Activated naive CD4-positive, alpha-beta T cell treated with anti-CD3 and anti-CD28 coated beads, Interleukin-2, amount 50 U/mL, for 72 hours (primary cell): ENCODE measurements around the gene NTSR1. TPM values are rescaled to one million over a fixed set of nuclear protein-coding genes. Genes with fewer than 3 reads are reported as not detected.

Source experiments
- ATAC-seq, 2 donors: fragments of 150-1000 bp; cut with Tn5 transposase; 2 replicates each; pipeline ENCODE4 v1.10.0; 2021; ENCODE audit warnings: mild to moderate bottlenecking in 2 of 2, moderate library complexity in 2 of 2
- DNase-seq, 2 donors: peaks; one replicate each; pipeline ENCODE4 v3.0.0; 2021 to 2022; ENCODE audit warnings: low spot score in 2 of 2
- H3K27ac Mint-ChIP-seq, 2 donors: one replicate each; pipeline ENCODE4 v1.8.0; 2022; ENCODE audit warnings: mild to moderate bottlenecking in 2 of 2, mixed read lengths in 2 of 2
- H3K36me3 Mint-ChIP-seq, 2 donors: one replicate each; pipeline ENCODE4 v1.8.0; 2022; ENCODE audit warnings: mixed read lengths in 2 of 2
- H3K9me3 Mint-ChIP-seq, 2 donors: one replicate each; pipeline ENCODE4 v1.8.0; 2022; ENCODE audit warnings: mixed read lengths in 2 of 2
- total RNA-seq, 2 donors: library from RNA; stranded (reverse); gene quantifications; one replicate each; pipeline ENCODE4 v1.2.3, GENCODE V29; 2022

NTSR1 gene
- total RNA-seq: not detected

DNA sequence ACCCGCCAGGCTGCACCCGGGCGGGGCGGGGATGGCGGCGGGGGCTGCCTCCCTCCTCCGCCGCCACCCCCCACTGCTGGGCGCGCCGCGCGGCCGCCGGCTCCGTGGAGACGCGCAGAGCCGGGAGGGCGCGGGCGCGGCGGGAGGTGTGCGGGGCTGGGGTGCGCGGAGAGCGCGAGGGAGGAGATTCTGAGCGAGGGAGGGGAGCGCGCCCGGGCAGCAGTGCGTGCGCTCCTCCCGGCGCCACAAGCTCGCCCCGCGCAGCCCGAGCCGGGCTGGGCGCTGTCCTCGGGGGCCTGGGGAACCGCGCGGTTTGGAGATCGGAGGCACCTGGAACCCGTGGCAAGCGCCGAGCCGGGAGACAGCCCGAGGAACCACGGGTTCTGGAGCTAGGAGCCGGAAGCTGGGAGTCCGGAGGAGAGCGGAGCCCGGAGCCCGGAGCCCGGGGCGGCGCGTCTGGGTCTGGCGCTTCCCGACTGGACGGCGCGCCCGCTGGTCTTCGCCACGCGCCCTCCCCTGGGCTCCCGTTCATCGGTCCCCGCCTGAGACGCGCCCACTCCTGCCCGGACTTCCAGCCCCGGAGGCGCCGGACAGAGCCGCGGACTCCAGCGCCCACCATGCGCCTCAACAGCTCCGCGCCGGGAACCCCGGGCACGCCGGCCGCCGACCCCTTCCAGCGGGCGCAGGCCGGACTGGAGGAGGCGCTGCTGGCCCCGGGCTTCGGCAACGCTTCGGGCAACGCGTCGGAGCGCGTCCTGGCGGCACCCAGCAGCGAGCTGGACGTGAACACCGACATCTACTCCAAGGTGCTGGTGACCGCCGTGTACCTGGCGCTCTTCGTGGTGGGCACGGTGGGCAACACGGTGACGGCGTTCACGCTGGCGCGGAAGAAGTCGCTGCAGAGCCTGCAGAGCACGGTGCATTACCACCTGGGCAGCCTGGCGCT is at the start of gene NTSR1:
TSS of gene NTSR1 (plus strand) at position 246 of the 946 bp plus-strand sequence. CDS start at position 618, 372 bp downstream.
- DNase-seq: no peak
- no peaks in the 10 kb centered on the region for H3K9me3 Mint-ChIP-seq
- no peaks in the 10 kb centered on the region for H3K36me3 Mint-ChIP-seq
- ATAC-seq: peak in 1 of 2 donors; percentile 17
- no peak within 1 kb of the TSS for H3K27ac Mint-ChIP-seq

DNA sequence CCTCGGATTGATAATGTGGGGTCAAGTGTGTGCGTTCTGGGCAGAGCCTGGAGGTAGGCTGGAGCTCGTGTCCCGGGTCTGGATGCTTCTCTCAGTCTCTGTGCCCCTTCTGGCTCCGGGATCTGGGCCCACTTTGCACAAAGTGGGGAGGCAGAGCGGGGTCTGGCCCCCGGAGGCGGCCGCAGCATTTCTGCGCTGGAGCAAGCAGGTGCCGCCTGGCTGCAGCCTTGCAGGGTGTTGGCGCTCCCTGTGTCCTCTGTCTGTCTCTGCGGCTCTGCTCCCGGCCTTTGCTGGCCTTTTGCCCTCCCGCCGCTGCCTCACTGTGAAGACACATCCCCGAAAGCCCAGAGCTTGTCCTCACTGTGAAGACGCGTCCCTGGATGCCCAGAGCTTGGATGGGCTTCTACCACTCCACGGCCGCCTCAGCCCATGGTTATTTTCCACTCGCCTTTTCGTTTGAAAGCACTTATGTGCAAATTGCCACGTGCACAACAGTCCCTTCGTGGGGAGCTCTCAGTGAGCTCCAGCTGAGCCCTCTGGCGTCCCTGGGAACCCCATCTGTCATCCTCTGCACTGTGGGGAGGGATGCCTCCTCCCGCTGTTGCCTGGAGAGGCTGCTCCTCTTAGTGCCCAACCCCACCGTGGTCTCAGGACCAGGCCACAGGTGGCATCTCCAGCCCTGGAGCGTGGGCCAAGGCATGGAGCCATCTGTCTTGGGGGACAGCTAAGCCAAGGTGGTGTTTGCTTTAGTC is 49.0 kb upstream of the NTSR1 start:
- peak overlapping the region; percentile 24 to 40 for H3K27ac Mint-ChIP-seq
- ATAC-seq (no peak), DNase-seq (no peak)
- H3K9me3 Mint-ChIP-seq: no peaks in the 10 kb centered on the region
- H3K36me3 Mint-ChIP-seq: peaks cover 0 to 4% of the 10 kb centered on the region in 2 donors

DNA sequence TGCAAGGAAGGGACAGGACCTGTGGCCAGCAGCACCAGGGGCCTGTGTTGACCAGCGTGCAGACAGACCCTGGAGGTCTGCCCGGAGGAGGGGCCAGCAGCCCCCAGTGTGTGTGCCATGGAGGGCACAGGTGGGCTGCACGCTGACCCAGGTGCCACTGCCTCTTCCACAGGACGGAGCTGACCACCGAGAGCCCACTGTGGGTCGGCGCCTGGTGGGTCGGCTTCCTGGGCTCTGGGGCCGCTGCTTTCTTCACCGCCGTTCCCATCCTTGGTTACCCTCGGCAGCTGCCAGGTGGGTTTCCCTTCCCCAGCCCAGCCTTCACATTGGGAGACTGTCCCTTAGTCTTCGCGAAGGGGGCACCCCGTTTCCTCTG is 48.4 kb upstream of the NTSR1 start:
- no peaks in the 10 kb centered on the region for H3K9me3 Mint-ChIP-seq
- DNase-seq: no peak
- H3K36me3 Mint-ChIP-seq: peaks cover 0 to 4% of the 10 kb centered on the region in 2 donors
- ATAC-seq: no peak
- H3K27ac Mint-ChIP-seq: no peak overlapping the region

DNA sequence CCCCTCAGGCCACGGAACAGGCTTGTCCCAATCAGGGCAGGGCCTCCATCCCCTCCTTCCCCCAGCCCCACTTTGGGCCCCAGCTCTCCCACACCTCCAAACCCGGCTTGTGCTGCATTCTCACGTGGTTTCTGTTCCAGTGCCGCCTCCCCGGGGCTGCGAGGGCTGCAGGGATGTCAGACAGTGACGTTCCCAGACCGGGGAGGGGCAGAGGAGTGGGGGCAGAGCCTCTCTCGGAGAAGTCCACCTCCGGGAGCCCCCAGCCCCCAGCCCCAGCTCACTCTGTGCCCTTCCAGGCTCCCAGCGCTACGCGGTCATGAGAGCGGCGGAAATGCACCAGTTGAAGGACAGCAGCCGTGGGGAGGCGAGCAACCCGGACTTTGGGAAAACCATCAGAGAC is 47.9 kb upstream of the NTSR1 start:
- no peak for ATAC-seq
- no peak for DNase-seq
- no peak overlapping the region for H3K27ac Mint-ChIP-seq
- peaks cover 0 to 4% of the 10 kb centered on the region in 2 donors for H3K36me3 Mint-ChIP-seq
- no peaks in the 10 kb centered on the region for H3K9me3 Mint-ChIP-seq

DNA sequence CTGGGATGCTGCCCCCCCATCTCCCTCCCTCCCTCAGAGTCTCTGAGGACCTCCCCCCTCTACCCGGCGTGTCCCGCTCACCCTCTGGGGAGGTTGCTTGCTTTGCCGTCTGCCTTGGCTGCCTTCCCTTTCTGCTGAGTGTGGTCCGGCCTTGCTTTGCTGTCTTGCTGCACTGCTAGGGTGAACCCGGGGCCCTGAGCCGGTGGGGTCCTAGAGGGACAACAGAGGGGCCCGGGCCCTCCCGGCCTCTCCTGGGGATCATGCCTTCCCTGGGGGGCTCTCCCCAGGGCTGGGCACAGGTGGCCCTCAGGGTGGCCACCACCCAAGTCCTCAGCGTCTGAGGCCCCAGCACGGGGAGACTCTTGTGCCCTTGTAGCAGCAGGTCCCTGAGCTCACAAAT is 47.0 kb upstream of the NTSR1 start:
- Mint-ChIP-seq H3K36me3 (peaks cover 0 to 5% of the 10 kb centered on the region in 2 donors), H3K9me3 (no peaks in the 10 kb centered on the region), H3K27ac (no peak overlapping the region)
- DNase-seq (no peak), ATAC-seq (no peak)

DNA sequence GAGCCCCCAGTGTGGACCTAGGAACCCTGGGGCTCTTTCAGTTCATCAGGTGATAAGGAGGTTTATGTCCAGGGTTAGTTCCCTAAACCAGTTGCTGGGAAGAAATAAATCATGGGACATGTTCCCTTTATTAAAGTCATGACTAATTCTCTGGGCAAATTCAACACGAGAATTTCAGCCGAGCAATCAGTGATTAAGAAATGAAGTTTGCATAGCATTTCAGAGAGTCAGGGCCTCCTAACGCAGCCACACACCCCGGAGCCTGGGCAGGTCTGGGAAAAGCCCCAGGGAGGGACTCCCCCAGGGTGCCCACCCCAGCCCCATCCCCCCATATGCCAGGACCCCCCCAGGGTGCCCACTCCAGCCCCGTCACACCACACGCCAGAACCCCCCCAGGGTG is 46.2 kb upstream of the NTSR1 start:
- Mint-ChIP-seq H3K27ac (no peak overlapping the region), H3K36me3 (peaks cover 0 to 5% of the 10 kb centered on the region in 2 donors), H3K9me3 (no peaks in the 10 kb centered on the region)
- ATAC-seq (no peak), DNase-seq (no peak)

DNA sequence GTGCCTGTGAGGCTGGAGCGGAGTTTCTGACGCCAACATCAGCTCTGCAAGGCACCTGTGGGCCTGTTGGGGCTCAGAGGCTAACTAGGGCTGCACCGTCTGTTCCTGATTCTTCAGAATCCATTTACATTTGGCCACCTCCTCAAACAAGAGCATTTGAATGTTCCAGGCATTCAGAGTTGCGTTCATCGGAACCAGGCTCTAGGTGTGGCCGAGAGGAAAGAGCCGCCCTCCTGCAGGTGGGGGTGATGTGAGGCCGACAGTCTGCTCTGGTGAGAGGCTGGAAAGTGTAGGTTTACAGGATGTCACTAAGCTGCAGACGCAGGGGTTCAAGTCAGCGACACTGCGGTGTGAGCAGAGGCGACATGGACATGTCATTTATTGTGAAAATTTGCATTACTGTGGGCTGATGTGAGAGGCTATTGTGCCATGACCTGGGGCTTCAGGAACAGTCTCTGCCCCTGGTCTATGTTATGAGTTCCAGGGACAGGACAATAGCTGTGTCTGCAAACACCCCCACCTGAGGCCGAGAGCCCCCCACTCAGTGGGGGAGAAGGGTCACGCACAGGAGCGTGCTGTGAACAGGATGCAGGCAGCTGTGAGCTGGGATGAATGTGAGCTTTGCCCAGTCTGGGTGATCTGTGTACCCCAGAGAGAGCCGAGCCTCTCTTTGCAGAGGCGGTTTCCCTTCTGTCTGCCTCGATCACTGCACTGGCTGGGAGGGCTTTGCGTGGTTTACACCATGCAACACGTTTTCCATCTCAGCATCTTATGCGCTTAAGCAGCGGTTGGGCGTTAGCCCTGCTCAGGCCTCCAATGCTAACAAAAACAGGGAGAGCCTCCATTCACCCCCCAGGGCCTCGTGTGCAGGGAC is 45.3 kb upstream of the NTSR1 start:
- Mint-ChIP-seq H3K9me3 (no peaks in the 10 kb centered on the region), H3K36me3 (peaks cover 0 to 8% of the 10 kb centered on the region in 2 donors), H3K27ac (peak overlapping the region in 1 of 2 donors; percentile 55)
- ATAC-seq (no peak), DNase-seq (no peak)

DNA sequence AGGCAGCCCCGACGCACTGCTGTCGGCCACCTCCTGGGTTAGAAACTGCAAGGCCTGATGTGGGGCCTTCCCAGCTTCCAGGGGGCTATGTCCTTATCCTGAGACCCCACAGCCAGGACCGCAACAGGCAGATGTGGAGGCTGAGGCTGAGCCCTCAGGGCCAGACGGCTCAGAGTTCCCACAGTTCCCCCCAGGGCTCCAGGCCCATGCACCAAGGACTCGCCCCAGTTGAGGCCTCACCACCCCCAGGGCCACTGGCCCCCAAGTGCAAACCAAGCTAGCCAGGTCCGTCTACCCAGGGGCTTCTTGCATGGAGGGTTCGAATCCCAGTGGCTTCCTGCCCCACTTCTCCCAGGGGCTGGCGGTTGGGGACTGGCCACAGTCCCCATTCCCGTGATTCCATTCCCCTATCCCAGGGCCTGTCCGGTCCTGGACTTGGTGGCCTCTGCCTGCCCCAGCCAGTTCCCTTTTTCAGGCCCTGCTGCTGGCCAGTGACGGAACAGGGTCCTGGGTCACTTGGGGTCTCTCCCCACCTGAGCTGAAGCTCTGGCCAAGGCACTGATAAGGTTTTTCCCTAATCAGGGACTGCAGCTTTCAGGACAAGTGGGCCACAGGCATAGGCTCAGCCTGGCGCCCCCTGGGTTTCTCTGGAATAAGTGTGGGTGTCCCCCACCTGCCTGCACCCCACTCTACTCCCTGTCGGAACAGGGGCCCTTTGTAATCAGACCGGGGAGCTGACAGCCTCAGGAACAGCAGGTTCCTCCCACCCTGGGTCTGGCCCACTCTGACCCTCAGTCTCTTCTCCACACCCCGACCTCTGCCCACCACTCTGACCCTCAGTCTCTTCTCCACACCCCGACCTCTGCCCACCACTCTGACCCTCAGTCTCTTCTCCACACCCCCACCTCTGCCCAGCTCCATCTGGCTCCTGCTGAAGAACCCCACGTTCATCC is 44.3 kb upstream of the NTSR1 start:
- Mint-ChIP-seq H3K27ac (no peak overlapping the region), H3K36me3 (peaks cover 0 to 10% of the 10 kb centered on the region in 2 donors), H3K9me3 (no peaks in the 10 kb centered on the region)
- ATAC-seq: no peak
- DNase-seq: no peak

DNA sequence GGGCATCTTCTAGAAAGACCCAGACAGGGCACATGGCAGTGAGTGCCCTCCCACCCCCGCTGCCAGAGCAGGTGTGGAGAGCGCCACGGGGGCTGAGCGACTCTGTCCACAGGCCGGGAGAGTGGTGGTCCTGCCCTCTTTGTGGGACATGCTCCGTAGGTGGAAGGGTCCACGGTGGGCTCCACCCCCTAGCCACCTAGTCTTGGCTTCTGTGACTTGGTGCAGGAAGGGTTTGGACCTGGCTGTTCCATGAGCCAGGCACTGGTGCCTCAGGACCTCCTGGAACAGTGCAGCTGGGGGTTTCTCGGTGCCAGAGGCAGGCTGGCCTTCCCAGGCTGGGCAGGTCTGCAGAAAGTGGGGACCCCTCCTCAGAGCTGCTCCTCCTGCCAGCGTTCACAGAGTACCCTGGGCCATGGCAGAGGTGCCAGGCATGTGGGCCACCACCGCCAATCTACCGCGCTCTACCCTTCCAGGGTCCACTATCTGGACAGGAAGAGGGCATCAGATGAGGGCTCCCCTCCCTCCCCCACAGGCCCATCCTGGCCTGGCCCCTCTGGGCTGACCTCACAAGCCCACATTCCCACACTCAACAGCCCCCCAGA is 43.4 kb upstream of the NTSR1 start:
- no peak for DNase-seq
- no peaks in the 10 kb centered on the region for H3K9me3 Mint-ChIP-seq

DNA sequence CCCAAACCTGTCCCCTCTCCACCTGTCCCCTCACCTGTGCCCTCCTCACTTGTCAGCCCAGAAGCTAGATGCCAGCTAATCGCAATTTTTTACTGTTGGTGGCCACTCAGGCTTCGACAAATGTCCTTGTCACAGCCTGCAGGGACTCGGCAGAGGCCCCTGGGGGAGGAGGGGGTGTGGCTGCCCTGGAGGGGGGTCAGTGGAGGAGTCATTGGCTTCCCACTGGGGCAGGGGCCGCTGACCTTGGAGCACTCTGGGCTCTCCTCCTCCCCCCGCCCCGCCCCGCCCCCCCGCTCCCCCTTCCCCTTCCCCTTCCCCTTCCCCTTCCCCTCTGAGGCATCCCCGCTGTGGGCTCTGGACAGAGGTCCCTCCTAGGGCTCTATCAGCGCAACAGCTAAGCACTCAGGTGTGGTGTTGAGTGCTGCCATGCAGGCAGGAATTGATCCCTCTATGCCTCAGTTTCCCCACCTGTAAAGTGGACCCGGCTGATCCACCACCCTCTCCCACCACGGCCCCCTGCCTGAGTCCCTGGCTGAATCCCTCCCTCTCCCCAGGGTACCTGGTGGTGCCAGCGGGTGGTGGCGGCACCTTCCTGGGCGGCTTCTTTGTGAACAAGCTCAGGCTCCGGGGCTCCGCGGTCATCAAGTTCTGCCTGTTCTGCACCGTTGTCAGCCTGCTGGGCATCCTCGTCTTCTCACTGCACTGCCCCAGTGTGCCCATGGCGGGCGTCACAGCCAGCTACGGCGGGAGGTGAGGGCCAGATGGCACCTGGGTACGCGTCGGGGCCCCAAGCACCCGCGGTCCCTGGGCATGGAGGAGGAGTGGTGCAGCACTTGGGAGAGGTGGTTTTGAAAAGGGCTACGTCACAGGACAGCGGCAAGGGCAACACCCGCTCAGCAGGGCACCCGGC is 42.6 kb upstream of the NTSR1 start:
- no peak for ATAC-seq
- Mint-ChIP-seq H3K27ac (peak overlapping the region in 1 of 2 donors; percentile 25), H3K36me3 (peaks cover 0 to 10% of the 10 kb centered on the region in 2 donors), H3K9me3 (no peaks in the 10 kb centered on the region)
- DNase-seq: no peak

More for the DNA sequence above, 43.4 kb upstream of the NTSR1 start:
- peak overlapping the region in 1 of 2 donors; percentile 65 for H3K27ac Mint-ChIP-seq
- peaks cover 0 to 10% of the 10 kb centered on the region in 2 donors for H3K36me3 Mint-ChIP-seq
- ATAC-seq: no peak

DNA sequence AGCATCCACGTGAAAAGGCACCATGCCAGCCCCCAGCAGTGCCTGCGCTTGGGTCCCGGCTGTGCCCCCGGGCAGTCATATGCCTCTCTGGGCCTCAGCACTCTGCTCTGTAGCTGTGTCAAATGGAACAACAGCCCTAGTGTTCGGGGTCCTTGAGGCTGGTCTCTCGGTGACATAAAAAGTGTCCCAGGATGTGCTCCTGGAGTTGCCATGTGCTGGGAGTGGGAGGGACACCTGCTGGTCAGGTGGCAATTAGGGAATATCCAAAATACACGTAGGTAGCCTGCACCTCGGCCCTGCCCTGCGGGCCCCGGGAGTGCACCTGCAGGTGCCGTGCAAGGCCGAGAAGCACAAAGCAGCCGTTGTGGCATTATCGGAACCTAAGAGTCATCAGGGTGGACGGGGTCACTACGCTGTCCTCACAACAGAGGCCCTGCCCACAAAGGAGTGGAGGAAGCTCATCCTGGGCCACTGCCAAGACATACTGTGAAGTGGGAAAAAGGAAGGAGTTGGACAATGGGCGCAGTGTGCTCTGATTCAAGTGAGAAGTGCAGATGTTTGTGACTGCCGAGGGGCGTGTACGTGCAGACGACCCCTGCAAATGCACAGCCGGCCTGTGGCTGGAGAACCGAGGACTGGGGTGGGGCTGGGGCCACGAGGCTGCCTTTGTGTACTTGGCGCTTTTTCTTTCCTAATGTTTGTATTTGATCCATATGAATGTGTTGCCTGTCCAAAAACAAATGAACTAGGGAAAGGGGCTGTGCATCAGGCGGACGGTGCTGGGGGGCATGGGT is 41.7 kb upstream of the NTSR1 start:
- Mint-ChIP-seq H3K36me3 (peaks cover 0 to 10% of the 10 kb centered on the region in 2 donors), H3K9me3 (no peaks in the 10 kb centered on the region), H3K27ac (peak overlapping the region in 1 of 2 donors; percentile 25)
- no peak for DNase-seq
- ATAC-seq: no peak

DNA sequence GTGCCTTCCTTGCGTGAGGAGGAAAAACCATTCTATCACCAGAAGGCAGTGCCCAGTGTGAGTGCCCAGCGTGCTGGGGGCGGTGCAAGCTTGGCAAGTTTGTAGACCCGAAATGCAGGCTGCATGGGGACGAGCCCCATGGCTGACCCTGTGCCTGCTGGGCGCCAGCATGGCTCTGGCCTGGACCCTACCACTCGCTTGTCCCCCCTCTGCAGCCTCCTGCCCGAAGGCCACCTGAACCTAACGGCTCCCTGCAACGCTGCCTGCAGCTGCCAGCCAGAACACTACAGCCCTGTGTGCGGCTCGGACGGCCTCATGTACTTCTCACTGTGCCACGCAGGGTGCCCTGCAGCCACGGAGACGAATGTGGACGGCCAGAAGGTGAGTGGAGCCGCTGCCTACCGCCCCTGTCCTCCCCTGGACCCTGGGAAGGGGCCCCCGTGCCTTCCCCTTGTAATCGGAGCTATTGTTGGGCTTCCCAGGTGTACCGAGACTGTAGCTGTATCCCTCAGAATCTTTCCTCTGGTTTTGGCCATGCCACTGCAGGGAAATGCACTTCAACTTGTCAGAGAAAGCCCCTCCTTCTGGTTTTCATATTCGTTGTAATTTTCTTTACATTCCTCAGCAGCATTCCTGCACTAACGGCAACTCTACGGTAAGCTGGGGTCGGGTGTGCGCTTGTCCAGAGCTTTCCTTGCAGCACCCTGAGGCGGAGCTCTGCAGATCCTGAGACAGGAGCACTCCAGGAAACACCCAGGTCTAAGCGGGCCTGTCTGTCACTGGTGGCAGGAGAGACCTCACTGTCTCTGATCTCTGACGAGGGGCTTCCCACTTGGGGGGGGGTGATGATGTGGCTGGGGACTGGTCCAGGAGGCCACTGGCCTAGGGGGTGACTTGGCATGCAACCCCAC is 40.9 kb upstream of the NTSR1 start:
- ATAC-seq (no peak), DNase-seq (no peak)
- no peaks in the 10 kb centered on the region for H3K9me3 Mint-ChIP-seq
- no peak overlapping the region for H3K27ac Mint-ChIP-seq
- peaks cover 0 to 10% of the 10 kb centered on the region in 2 donors for H3K36me3 Mint-ChIP-seq
